Measurements from ENCODE around the gene CACNA2D3. TPM values are rescaled to one million over a fixed set of nuclear protein-coding genes. Genes with fewer than 3 reads are reported as not detected.

The CACNA2D3 gene
- total RNA-seq, 1 experiment from 2014 or later, result not detected

- no peaks in the 10 kb centered on the region for H4K20me1 ChIP-seq (ENCODE audit: low read length)
- H3K27ac ChIP-seq (ENCODE audit: low read length), result no peak overlapping the region
- DNase-seq, result no peak
- H3K4me1 ChIP-seq (ENCODE audit: insufficient read depth, low read length), result no peaks in the 10 kb centered on the region
- ATAC-seq, result no peak
- ChIA-PET CTCF (no interaction called here), POLR2A (ENCODE audit: unreplicated experiment) (no interaction called here)
- no peak overlapping the region for H3K9ac ChIP-seq (ENCODE audit: low read length)
- no peak overlapping the region for H3K4me3 ChIP-seq (ENCODE audit: low read length)
- no peak for TF ChIP-seq EZH2phosphoT487 (IDR thresholded peaks at IDR 0.05; ENCODE audit: borderline replicate concordance, low read length)
- no peak for TF ChIP-seq CTCF (conservative IDR thresholded peaks at IDR 0.05; ENCODE audit: low read depth, low read length)
- no peak for TF ChIP-seq EZH2 (IDR thresholded peaks at IDR 0.05; ENCODE audit: low read length, unreplicated experiment)
- H3K79me2 ChIP-seq (ENCODE audit: low read length), result no peaks in the 10 kb centered on the region
- no peaks in the 10 kb centered on the region for H3K36me3 ChIP-seq (ENCODE audit: low read depth, low read length)
- intact Hi-C loops (cut with micrococcal nuclease), result no loop called here
- H2AFZ ChIP-seq (ENCODE audit: low read length), result no peak overlapping the region
- H3K27me3 ChIP-seq (ENCODE audit: low read length), result no peaks in the 10 kb centered on the region
- no peaks in the 10 kb centered on the region for H3F3A ChIP-seq (ENCODE audit: low read length, unreplicated experiment)
- H3K9me3 ChIP-seq (ENCODE audit: low read length), result no peaks in the 10 kb centered on the region
- no peaks in the 10 kb centered on the region for H3K9me2 ChIP-seq (replicated peaks; ENCODE audit: low read length)
- H3K4me2 ChIP-seq (ENCODE audit: low read length), result no peak overlapping the region
- BruUV-seq (replicated peaks), result no TSS peak
These were observed 784.4 kb downstream of the CACNA2D3 start for GRCh38 chr3:54906763-54907162.

DNA sequence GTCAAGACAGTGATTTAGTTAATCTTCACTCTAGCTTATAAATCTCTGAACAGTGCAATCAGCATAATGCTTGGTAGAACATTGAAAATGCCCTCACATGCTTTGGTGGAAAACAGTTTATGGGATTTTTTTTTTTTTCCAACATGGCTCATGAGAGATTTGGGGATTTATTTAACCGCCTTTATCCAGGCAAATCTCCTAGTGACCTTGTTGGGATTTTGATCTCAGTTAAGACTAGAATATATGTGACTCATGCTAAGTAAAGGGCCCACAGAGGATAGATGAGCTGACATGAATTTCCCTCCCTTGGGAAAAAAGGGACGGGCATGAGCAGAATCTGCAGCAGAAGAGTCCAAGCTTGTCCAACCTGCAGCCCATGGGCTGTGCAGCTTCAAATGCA is 786.8 kb downstream of the CACNA2D3 start:
- no peaks in the 10 kb centered on the region for H4K20me1 ChIP-seq (ENCODE audit: low read length)
- H3K4me2 ChIP-seq (ENCODE audit: low read length), result no peak overlapping the region
- H3K27me3 ChIP-seq (ENCODE audit: low read length), result no peaks in the 10 kb centered on the region
- BruUV-seq (replicated peaks), result no TSS peak
- H2AFZ ChIP-seq (ENCODE audit: low read length), result no peak overlapping the region
- intact Hi-C loops (cut with micrococcal nuclease), result no loop called here
- no peaks in the 10 kb centered on the region for H3K36me3 ChIP-seq (ENCODE audit: low read depth, low read length)
- H3K9me2 ChIP-seq (replicated peaks; ENCODE audit: low read length), result no peaks in the 10 kb centered on the region
- H3K79me2 ChIP-seq (ENCODE audit: low read length), result no peaks in the 10 kb centered on the region
- no peak for ATAC-seq
- DNase-seq, result no peak
- no peak overlapping the region for H3K27ac ChIP-seq (ENCODE audit: low read length)
- H3K4me3 ChIP-seq (ENCODE audit: low read length), result no peak overlapping the region
- no peaks in the 10 kb centered on the region for H3K9me3 ChIP-seq (ENCODE audit: low read length)
- H3K4me1 ChIP-seq (ENCODE audit: insufficient read depth, low read length), result no peaks in the 10 kb centered on the region
- TF ChIP-seq CTCF (conservative IDR thresholded peaks at IDR 0.05; ENCODE audit: low read depth, low read length) (no peak), EZH2 (IDR thresholded peaks at IDR 0.05; ENCODE audit: low read length, unreplicated experiment) (no peak), EZH2phosphoT487 (IDR thresholded peaks at IDR 0.05; ENCODE audit: borderline replicate concordance, low read length) (no peak)
- no peak overlapping the region for H3K9ac ChIP-seq (ENCODE audit: low read length)
- H3F3A ChIP-seq (ENCODE audit: low read length, unreplicated experiment), result no peaks in the 10 kb centered on the region
- ChIA-PET CTCF (no interaction called here), POLR2A (ENCODE audit: unreplicated experiment) (no interaction called here)

DNA sequence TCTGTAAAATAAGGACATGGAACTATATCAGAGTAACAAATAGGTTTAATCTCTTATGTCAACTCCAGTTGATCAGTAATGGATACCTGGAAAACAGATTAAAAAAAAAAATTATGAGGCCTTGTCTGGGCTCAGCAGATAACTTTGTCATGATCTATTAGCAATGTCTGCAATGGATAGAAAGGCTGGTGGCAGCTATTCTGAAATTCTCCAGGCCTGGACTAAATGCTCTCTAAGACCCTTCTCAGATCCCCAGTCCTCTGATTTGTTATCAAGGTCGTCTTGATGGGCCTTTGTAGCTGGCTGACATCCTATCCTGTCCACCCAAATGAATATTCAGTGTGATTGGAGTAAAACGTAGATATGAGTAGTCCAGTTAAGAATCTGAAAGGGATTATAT is 791.8 kb downstream of the CACNA2D3 start:
- Histone ChIP-seq H3K27ac (ENCODE audit: low read length) (no peak overlapping the region), H3F3A (ENCODE audit: low read length, unreplicated experiment) (no peaks in the 10 kb centered on the region), H3K4me2 (ENCODE audit: low read length) (no peak overlapping the region), H3K9ac (ENCODE audit: low read length) (no peak overlapping the region), H3K9me3 (ENCODE audit: low read length) (no peaks in the 10 kb centered on the region), H3K27me3 (ENCODE audit: low read length) (no peaks in the 10 kb centered on the region), H3K4me3 (ENCODE audit: low read length) (no peak overlapping the region), H3K9me2 (replicated peaks; ENCODE audit: low read length) (no peaks in the 10 kb centered on the region), H3K79me2 (ENCODE audit: low read length) (no peaks in the 10 kb centered on the region), H3K36me3 (ENCODE audit: low read depth, low read length) (no peaks in the 10 kb centered on the region), H2AFZ (ENCODE audit: low read length) (no peak overlapping the region), H4K20me1 (ENCODE audit: low read length) (no peaks in the 10 kb centered on the region), H3K4me1 (ENCODE audit: insufficient read depth, low read length) (no peaks in the 10 kb centered on the region)
- no peak for TF ChIP-seq EZH2phosphoT487 (IDR thresholded peaks at IDR 0.05; ENCODE audit: borderline replicate concordance, low read length)
- no peak for TF ChIP-seq EZH2 (IDR thresholded peaks at IDR 0.05; ENCODE audit: low read length, unreplicated experiment)
- no peak for TF ChIP-seq CTCF (conservative IDR thresholded peaks at IDR 0.05; ENCODE audit: low read depth, low read length)
- ChIA-PET CTCF (no interaction called here), POLR2A (ENCODE audit: unreplicated experiment) (no interaction called here)
- BruUV-seq (replicated peaks), result no TSS peak
- ATAC-seq (no peak), DNase-seq (no peak)
- intact Hi-C loops (cut with micrococcal nuclease), result no loop called here
